GM12865 (cell line): ENCODE results near the gene FHIT.

Experiments used
- DNase-seq: peaks from one replicate; pipeline ENCODE4 v3.0.0; 2010; ENCODE audit warnings: low read depth
- H3K4me3 ChIP-seq: 2 replicates; pipeline ENCODE4 v1.5.1; 2011; ENCODE audit warnings: mild to moderate bottlenecking, low read depth, low read length, control low read depth
- TF ChIP-seq, protein P1 (sequence below): IDR thresholded peaks from 2 replicates; pipeline ENCODE4 v1.5.1; 2011; ENCODE audit warnings: low read length, control low read depth, low read depth, inconsistent platforms; ENCODE audit not compliant: insufficient read depth; ENCODE audit errors: missing control alignments

Gene FHIT

DNA sequence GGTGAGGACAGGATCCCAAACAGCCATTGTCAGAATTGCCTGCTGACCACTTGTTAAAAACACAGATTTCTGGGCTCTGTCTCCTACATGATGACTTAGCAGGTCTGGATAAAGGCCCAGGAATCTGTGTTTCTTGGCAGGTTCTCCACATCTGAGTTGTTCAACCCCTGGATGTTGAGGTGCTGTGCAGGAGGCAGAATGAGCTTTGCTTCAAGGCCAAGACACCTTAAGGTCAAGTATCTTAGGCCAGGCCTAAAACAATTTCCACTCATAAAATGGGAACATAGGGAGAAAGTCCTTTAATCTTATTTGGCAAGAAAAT, 1522.7 kb downstream of the FHIT start:
- H3K4me3 ChIP-seq, result no peak overlapping the region
- no peak for DNase-seq
- TF ChIP-seq, protein P1, sequence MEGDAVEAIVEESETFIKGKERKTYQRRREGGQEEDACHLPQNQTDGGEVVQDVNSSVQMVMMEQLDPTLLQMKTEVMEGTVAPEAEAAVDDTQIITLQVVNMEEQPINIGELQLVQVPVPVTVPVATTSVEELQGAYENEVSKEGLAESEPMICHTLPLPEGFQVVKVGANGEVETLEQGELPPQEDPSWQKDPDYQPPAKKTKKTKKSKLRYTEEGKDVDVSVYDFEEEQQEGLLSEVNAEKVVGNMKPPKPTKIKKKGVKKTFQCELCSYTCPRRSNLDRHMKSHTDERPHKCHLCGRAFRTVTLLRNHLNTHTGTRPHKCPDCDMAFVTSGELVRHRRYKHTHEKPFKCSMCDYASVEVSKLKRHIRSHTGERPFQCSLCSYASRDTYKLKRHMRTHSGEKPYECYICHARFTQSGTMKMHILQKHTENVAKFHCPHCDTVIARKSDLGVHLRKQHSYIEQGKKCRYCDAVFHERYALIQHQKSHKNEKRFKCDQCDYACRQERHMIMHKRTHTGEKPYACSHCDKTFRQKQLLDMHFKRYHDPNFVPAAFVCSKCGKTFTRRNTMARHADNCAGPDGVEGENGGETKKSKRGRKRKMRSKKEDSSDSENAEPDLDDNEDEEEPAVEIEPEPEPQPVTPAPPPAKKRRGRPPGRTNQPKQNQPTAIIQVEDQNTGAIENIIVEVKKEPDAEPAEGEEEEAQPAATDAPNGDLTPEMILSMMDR, result no peak

DNA sequence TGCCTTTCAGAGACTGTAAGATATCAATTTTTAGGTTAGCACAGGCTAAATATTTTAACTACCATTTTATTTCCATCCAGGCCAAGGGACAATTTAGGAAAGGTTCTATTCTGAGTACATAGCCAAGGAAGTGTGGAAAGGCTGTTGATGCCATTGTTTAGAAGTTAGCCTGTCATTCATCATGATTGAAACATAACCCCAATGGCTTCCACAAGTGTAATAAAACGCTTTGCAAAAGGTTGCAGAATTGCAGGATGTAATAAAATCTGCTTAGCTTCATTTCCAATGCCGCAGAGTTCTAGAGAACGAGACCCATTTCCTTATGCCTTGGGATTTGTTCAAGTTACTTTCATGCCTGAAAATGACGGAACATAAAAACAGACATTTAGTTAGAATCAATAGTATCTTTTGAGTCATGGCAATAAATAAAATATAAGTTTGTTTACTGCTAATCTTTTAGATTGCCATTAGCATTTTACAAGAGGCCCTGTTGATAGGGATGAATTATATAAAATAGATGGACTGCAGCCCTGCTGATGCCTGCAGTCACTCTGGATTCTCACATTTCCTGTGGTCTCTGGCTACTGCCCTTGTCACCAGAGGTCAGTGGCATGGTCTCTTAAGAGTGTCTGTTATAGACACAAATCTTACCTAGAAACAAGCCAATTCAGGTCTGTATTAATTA, 1523.2 kb downstream of the FHIT start:
- no peak for DNase-seq
- TF ChIP-seq, protein P1, result no peak
- no peak overlapping the region for H3K4me3 ChIP-seq

DNA sequence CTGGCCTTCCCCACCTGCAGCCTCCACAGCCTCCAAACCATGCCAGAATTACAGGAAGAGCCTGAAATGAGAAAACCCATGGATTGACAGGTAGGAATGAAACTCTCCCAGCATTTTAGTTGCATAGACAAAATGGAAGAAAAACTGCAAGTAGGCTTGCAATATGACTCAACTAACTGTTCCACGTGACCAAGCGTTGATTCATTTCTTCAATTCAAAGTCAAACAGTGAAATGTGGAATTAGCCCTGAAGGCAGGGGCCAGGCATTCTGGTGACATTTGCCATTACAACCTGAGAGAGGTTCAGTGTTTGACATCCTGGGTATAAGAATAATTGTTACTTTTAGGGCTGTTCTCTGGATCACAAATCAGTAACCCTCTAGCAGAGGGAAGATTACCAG, 1525.0 kb downstream of the FHIT start:
- no peak overlapping the region for H3K4me3 ChIP-seq
- DNase-seq, result peak; percentile 31
- TF ChIP-seq, protein P1, result no peak

DNA sequence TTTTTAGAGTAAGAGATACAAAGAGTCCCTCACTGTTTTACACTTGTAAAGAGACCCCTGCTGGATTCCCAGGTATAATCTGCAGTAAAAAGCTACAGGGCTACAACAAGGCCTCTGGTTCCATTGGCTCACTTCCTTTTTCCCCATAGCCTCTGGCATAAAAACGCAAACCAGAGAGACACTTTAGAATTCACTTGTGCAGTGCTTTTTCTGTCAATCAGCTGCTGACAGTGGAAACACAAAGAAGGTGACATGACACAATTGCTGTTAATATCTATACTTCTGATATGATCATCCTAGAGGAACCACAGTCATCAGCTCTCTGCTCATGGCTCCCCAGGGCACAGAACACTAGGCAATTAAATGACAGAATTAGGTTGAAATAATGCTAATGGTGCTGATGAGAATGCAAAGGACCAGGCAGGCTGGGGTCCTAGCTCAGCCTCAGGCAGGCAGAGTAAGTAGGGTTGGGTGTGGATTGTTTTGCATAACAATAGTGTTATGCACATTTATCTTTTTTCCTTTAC, 1533.5 kb downstream of the FHIT start:
- DNase-seq, result no peak

DNA sequence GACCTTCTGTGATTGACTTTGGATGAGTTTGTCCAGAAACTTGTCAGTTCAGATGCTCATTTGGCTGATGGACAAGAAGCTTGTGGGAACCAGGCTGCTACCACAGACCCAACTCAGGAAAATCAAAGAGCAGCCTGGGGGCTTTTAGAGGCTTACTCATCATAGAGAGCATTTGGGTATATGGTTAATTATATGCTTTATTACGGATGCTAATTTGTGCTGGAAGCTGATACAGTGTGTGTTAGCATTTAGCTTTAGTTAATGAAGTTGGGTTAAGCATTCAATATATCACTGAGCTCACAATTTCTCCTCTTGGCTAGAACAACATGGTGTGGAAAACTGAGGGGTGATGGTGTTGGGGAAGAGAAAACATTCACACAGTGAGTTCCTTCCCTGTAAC, 1537.2 kb downstream of the FHIT start:
- TF ChIP-seq, protein P1, result no peak
- no peak for DNase-seq

More for the DNA sequence above, 1533.5 kb downstream of the FHIT start:
- TF ChIP-seq, protein P1, result no peak
- no peak overlapping the region for H3K4me3 ChIP-seq

DNA sequence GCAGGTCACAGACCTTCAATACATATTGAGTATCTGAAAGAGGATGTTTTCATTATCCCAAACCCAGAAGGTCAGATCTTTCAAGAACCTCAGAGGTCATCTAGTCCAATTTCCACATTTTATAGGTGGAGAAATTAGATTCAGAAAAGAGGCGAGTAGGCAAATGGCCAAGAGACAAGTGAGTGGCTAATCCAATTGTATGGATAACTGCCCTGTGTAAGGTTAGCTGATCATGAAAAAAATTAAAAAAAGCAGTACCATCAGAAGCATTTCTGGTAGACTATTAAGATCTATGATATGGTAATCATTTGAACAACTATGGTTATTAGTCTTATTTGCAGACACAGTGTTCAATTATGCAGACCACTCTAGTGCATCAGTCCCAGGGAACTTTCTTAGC, 1540.7 kb downstream of the FHIT start:
- no peak overlapping the region for H3K4me3 ChIP-seq
- TF ChIP-seq, protein P1, result no peak
- DNase-seq, result no peak

More for the DNA sequence above, 1537.2 kb downstream of the FHIT start:
- H3K4me3 ChIP-seq, result no peak overlapping the region

DNA sequence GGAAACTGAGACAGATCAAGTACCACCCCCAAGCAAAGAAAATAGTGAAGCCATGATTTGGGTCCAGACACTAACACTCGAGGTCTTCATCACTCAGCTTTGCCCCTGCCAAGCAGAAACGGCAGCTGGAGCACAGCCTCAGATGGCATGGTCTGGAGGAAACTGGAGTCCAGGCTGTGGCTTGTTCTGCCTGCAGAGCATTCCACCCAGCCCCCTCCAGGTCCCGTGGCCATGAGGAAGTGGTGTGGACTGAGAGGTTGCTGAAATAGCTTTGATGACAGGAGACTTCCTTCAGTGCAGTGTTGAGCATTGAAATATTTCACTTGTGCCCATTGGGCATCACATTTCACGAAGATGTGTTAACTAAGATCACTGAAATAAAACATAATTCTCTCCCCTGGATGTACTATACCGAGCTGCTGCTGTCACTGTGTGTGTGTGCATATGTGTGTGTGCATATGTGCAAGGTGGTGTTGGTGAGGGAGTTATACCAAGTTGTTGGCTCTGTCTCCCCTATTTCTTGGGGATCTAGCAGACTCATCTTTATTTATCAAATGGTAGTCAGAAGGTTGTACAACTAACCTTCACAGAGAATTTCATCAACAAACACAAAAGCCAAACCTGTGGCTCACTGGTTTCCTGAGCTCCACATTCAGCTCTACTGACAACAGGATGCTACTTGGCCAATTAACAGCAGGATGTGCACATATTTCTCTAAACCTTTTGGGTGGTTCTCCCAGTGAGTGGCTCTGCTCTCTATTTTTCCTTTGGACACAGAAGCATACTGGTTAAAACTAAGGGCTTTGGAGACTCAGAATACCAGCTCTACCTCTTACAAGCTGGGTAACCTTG, 1541.3 kb downstream of the FHIT start:
- TF ChIP-seq, protein P1, result no peak
- no peak overlapping the region for H3K4me3 ChIP-seq
- peak; percentile 2 for DNase-seq
